NCI-H2081 treated with DMSO at 0.1 percent for 48 hours (cell line): ENCODE results near the gene PCSK5.

Experiments
- DNase-seq: peaks from one replicate; lab custom pipeline; 2025; lab: John Stamatoyannopoulos, UW

The PCSK5 gene

DNA sequence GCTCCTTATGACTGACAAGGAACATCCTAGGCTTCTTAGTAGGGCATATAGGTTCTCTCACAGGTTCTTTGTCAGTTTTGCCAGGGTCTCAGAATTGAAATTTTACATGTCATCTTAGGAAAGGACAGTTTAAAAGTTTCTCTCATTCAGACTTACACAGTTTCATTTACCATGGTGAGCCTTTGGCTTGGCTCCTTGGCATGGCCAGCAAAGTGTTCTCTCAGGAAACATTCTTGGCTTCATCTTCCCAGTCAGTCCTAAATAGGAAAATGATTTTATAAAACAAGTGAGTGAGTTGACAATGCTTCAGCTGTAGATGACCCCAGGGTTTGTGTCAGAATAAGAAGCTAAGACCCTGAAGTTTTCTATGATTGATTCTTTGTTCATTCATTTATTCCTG, 191.6 kb downstream of the PCSK5 start:
- no peak for DNase-seq

DNA sequence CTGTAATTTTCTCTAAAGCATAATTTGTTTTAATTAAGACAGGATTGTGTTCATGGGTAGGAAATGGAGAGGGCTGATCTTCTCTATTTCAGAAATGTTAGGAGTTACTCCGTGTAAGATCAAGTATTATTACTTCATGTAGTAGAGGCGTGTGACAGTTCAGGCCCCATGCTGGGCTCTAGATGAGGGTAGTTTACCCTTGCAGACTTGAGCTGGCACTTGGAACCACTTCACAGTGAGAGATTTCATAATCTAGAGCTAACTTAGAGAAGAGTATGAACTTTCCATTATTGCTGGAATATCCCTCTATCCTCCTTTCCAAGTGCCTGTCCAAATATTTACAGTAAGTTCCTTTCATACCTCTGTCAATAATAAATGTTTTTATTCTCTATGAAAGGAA, 195.1 kb downstream of the PCSK5 start:
- no peak for DNase-seq

DNA sequence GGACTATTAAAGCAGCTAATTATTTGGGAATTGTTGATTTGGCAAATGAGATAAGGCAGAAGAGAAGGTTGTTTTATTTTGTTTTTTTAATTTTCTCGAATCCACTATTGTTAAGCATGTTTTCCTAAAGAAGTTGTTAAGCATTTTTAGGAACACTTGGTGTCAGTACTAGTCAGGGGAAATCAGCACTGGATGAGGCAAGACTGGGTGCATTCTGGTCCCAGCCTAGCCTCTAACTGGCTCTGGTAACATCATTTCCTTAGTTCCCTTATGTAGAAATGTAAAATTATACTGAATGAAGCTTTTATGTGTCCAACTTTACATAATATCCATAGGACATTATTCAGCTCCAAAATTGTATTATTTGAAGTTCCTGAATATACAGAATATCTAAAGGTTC, 196.1 kb downstream of the PCSK5 start:
- DNase-seq, result no peak

DNA sequence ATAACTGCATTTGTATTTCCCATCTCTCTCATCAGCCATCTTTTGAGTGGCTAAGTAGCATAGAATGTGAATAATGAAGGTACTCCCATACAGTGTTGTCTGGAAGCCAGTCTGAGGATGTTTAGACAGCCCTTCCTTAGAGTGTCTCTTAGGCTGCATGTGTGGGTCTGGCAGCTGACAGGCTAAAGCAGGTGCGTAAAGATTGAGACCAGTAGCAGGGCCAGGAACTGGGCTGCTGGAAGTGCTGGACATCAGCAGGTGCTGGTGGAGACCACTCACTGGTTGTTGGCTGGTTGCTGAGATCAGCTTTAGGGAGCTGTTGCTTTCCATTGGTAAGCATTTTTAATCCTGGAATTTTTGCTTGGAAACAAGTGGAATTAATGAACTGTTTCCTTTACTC, 197.5 kb downstream of the PCSK5 start:
- DNase-seq, result no peak

DNA sequence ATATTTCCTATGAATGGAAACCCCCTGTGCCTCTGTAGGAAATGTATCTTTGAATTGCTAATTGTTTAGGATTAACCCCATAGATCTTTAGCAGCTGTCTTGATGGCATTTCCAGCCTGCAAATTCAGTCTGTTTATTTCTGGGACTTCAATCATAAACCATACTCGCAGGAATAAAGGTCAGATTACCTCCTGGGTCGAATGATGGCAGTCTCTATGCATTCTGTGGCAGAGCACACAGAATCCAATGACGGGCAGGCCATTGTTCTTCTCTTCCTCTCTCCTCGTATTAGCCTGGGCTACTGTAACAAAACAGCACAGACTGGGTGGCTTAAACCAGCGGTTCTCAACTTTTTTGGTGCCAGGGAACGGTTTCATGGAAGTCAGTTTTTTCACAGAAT, 199.9 kb downstream of the PCSK5 start:
- no peak for DNase-seq

DNA sequence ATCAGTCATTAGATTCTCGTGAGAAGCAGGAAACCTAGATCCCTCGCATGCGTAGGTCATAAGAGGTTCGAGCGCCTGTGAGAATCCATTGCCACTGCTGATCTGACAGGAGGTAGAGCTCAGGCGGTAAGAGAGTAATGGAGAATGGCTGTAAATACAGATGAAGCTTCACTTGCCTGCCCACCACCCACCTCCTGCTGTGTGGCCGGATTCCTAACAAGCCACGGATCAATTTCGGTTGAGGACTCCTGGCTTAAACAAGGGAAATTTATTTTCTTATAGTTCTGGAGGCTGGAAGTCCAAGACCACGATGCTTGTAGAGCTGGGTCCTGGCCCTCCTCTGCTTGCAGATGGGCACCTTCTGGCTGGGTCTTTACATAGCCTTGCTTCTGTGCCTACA, 200.4 kb downstream of the PCSK5 start:
- DNase-seq, result no peak

DNA sequence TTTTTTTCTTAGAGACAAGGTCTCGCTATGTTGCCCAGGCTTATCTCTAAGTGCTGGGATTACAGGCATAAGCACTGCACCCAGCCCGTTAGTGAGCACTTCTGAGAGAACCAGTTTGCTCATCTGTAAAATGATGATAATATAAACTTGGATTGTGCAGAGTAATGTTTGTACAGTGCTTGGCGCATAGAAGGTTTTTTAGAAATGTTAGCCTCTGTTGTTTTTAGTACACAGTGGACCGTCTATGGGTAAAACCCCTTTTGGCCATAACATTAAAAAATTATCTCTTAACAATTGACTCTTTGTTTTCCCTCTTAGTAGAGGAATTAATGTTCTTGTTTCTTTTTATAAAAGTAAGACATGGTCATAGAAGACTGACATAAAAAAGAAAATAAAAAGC, 202.1 kb downstream of the PCSK5 start:
- DNase-seq, result no peak

DNA sequence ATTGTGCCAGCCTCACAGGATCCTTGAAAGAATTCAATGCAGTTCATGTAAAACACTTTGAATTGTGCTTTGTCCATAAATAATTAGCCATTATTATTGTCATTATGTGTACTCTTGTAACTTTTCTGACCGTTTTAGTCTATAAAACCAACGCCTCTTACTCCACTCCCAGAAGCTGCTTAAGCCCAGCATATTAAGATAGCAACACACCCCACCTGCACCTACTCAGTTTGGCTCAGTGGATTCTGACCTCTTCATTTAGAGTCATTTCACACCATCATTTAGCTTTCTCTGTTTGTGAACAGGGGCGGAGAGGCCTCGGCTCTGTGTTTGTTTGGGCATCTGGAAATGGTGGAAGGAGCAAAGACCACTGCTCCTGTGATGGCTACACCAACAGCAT, 205.1 kb downstream of the PCSK5 start:
- DNase-seq, result no peak

DNA sequence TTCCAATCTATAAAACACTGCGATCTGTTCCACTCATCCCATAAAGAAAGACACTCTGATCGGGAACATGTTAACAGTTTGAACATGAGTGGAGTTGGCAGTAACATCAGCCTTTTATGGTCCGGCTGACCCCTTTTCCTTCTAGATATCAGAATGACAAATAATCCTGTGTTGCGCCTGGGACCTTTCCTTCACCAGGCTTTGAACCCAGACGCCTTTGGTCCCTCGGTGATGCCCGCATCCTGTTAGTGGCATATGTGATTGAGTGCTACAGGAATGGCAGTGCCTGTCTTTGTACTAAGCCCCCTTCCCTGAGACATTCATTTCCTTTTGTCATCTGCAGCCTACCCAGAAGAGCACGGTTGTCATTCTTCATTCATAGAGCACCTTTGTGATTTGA, 209.0 kb downstream of the PCSK5 start:
- no peak for DNase-seq

DNA sequence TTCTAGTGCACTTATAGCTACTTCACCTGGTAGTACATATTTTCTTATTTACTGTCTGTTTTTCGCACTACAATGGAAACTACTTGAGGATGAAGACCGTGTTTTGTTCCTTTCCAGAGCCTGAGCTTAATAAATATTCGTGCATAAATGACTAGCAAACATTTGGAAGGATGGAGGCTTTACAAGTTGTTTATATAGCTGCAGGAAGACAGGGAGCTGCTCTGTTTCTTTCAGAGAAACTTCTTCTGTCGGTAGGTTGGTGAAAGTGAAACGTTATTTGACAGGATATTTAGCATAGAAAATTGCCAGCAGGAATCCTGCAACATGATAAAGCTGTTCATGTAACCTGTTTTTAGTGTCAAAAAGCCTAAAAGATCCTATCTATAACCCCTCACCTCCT, 210.6 kb downstream of the PCSK5 start:
- no peak for DNase-seq

DNA sequence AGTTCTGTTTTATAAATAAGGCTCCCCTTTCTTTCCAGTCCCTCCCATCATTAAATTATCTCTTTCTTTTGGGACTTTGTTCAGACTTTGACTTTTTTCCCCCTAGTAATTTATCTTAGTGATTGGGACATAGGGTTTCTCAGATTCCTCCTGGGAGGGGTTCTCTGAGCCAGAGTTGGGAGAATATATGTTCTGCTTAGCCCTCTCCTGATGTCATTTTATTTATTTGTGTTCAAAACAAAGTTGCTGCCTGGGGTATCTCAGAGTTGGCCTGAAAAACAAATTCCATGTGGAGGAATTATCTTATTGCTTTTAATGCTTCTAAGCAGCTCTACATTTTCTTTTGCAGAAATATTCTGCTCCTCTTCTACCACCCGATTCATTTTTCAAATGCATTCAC, 211.0 kb downstream of the PCSK5 start:
- no peak for DNase-seq

DNA sequence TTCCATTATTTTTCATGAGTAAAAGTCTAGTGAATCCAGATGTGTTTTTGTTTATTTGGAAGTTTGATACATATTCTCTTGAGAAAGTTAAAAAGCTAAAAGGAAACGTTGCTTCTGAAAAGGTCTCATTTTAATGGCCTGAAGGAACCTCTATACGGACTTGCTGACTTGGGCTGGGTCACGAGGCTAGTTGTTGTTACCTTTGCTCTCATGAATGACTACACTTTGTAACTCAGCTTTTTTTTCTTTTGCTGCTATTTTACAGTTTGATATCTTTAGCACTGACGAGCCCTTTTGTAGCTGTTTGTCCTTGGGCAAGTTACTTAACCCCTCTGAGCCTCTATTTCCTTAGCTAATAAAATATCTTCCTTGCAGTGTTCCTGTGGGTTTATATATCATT, 211.5 kb downstream of the PCSK5 start:
- DNase-seq, result no peak

DNA sequence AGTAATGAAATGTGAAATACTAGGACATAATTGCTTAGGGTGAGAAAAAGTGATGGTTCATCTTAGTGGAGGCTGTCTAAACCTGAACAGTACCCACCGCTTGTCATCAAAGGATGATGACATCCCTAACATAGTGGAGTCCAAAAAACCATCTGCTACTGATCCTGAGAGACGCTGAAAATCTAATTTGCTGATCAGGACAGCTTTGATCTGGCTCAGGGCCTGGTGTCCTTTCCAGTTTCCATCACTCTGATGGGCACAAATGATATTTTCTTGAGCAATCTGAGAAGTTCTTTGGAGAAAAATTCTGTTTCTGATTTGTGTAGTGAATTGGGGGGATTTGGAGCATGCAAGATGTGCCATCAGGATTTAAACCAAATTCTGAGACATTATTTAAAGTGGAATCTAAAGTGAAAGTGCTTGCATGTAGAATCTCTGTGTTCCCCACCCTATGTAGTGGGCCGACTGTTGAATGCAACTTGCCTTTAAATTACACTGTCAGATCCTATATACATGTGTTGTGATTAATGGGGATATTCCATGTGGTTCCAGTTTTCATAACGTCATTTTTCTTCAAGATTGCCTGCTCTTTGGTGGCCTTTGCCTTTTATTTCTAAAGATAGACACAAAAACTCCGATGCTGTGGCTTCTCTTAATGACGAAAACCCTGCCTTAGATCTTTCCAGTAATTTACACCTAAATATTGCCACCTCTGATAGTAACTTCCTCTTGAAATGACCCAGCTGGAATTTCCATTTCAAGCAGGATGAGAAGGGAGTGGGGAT, 213.2 kb downstream of the PCSK5 start:
- no peak for DNase-seq

DNA sequence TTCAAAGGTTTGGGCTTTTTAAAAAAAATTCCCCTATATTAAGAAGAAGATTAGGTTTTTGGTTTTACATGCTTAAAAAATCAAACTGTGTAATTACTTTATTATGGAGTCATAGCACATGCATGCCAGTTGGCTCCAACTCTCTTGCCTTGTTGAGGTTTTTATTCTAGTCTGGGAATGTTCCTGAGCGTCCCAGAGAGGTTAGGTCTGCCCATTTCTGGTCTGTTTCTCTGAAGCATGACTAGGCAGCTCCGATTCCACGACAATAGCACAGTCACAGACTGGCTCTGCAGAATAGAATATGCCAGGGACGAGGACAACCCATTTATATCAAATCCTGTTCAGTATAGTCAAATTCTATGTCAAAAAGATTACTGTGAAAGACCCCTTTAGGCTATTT, 217.0 kb downstream of the PCSK5 start:
- no peak for DNase-seq

DNA sequence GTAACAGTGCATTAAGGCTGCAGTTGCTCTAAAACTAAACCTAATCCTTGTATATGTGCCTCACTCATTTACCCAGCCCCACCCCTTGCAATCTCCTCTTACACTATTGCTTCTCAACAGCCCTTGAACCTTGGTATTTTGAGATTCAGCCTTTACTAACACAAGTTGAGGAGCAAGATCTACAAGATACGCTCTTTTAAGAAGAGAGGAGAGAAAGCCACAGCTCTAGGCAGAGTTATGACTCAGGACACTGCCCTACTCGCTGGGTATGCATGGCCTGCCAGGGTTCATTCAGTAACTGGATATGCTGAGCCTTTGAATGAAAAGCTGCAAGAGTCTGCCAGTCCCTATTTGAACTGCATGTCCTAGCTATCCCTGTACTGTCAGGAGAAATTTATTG, 219.5 kb downstream of the PCSK5 start:
- no peak for DNase-seq

DNA sequence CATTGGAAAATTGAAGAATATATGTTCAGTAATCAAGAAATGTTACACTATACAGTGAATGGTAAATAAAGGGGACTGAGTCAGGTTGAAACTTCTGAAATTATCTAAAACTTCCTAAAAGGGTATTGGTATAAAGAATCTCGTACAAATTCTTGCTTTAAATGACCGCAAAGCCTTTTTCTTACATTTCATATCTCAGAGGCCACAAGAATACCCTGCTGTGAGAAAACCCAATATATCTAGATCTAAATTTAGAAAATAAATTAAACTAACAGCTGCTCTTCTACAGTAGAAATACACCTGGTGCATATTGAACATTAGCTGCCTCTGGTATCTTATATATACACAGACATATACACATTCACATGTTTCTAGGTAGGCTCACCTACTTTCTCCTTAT, 221.7 kb downstream of the PCSK5 start:
- DNase-seq, result no peak

DNA sequence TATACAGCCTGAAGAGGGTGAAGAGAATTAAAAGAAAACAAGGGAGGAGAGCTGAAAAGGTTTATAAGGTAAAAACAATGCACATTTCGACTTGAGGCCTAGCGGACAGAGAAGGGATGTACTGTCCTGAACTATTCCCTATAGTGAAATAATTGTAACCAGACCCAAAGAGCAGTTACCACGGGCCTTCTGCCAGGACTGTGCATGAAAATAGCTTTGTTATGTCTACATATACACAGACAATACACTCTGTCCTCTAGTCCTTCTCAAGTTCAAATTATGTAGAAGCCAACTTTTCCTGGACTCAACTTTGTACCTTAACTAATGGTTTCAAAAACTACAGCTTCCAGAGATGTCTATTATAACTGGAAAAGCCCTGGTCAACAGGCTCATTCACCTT, 223.7 kb downstream of the PCSK5 start:
- DNase-seq, result no peak

DNA sequence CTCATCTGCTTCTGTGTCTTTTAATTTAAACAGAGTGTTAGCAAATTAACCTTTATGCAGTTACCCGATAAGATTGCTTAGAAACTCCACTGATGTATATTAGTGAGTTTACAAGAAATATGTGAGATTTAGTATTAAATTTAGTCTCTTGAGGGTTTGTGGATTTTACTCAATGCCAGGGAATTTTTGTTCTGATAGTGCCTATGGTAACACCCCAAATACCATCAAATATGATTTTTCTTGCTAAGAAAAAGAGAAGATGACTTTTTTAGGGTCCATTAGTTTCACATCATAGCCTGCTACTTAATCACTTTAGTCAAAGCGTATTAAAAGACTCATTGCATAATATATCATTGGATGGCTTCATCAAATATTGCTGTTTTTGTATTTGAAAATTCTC, 224.9 kb downstream of the PCSK5 start:
- no peak for DNase-seq

DNA sequence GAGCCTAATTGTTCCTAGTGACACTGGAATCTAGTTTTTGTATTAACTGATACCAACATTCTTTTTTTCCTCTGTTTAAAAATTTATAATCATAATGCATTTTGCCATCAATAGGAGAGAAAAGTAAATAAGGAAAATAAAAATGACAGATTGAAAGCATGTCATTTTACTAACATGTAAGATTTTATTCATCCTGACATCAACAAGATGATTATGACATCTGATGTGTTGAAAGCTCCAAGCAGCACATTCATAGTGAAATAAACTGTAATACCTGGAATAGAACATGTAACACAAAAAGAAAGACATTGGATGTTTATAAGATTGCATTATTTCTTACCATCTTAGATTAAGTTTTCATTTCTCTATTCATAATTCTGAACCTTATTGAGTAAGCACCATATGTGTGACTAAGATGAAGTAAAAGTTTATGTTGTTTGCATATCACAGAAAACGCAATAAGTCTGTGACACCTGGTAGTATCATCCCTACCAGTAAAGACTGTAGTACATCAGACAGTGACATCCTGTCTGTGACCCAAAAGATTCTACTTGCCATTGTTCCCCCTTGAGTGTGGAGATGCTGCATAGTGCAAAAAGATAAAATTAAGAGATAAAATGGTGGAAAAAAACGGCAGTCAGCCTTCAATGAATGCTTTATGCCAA, 225.6 kb downstream of the PCSK5 start:
- no peak for DNase-seq

DNA sequence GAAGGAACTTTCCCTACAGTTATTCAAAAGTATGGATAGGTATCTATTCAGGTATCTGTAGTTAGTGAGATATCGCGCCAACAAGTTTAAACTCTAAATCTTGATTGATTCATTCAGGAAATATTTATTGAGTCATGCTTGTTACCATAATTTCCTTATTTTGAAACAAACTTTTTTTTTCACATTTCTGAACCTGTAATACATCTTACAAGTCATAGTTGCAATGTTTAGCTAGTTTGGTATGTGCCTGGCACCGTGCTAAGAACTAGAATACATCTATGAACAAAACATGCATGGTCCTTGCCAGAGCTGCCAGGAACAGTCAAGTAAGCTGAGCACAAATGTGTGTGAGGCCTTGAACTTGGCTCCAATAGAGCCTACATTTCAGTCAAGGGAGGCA, 226.4 kb downstream of the PCSK5 start:
- DNase-seq, result no peak

DNA sequence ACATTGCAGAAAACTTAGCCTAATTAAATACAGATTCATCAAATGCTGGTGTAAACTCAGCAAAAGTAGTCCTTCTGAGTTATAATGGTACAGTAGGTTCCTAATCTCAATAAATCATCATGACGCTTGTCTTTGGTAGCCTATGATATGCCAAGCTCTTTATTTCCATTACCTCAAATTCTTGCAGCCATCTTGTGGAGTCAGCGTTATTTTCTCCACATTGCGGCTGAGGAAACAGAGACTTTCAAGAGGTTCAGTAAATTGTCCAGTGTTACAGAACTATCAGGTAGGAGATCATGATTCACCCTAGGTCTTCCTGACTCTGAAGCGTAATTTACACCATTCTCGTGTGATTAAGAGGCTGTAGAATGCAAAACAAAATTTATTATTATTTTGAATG, 237.2 kb downstream of the PCSK5 start:
- DNase-seq, result no peak

DNA sequence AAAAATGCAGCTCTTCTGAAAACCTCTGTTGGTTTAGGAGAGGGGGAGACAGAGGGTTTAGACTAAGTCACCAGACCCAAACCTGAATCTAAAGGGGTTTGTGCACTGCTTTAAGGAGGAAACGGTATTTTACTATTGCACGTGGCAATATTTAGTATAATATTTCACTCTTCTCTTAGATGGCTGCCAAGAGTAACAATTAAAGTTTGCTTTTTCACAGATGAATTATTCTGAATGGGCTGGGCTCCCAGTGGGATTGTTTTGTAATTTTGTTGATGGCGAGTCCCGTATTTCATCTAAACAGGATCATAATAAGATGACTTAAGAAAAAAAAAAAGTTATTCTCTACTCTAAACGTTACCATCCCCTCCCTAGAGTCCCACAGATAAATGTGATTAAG, 245.4 kb downstream of the PCSK5 start:
- DNase-seq, result no peak

DNA sequence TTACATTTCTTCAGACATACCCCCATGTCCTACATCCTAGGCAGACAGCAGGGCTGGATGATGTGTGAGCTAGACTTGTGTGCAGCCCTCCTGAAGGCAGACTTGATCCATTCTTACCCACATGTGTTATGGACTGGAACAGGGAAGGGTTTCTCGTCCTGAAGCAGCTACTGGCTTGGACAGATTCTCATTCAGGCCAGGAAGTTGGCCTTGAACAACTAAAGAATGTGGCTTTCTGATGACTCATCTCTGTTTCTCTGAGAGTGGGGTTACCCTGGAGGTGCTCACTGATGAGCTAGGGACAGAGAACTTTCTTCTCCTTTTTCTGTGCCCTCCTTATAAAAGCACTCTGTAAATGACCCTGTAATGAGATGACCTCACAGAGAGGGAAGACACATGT, 246.5 kb downstream of the PCSK5 start:
- no peak for DNase-seq

DNA sequence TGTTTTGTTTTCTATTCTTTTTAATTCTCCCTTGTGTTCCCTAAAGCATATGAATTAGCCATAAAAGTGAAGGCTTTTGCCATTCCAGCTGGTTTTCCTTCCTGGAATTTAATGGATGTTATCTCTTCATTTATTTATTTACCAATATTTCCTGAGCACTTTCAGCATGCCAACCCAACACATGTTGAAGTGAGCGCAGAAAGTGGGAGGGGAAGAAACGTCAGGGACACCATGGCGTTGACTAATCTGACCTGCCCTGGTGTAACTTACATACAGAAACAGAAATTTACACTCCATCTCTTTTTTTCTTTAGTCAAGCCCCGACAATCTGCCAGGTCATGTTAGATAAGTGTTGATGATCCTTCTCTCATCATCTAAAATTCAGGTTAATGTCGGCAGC, 247.5 kb downstream of the PCSK5 start:
- no peak for DNase-seq
